Caco-2 (cell line): ENCODE measurements around the gene PAFAH1B2. TPM values are rescaled to one million over a fixed set of nuclear protein-coding genes. Genes with fewer than 3 reads are reported as not detected.

ENCODE experiments used
- BruUV-seq: library from RNA; stranded (reverse); fragments of 400-500 nt; replicated peaks from 2 replicates; lab custom pipeline; 2021; lab: Mats Ljungman, UMichigan
- CTCF ChIA-PET: fragments of 300-600 bp; sonication (Branson Sonifier 250); formaldehyde crosslinking; loops from one replicate; lab custom pipeline; 2022; ENCODE audit warnings: antibody characterized with exemption; lab: Charles Lee
- POLR2A ChIA-PET: fragments of 300-600 bp; sonication (Branson Sonifier 250); formaldehyde crosslinking; loops from one replicate; lab custom pipeline; 2022; ENCODE audit warnings: antibody characterized with exemption; lab: Charles Lee
- DNase-seq, 2 experiments: peaks; one replicate each; pipeline versions ENCODE4 v3.0.0 to v3.0.0-alpha.2; 2020 to 2022
- H3K27me3 ChIP-seq: replicated peaks from 2 replicates; pipeline ENCODE4 v1.6.0; 2011; ENCODE audit warnings: low read length; ENCODE audit not compliant: control insufficient read depth, insufficient read depth
- H3K36me3 ChIP-seq: 2 replicates; pipeline ENCODE4 v1.5.1; 2011; ENCODE audit warnings: low read length; ENCODE audit not compliant: control insufficient read depth, insufficient read depth
- H3K4me1 ChIP-seq: fragments of 250-450 bp; sonication (Bioruptor Pico); 2 replicates; pipeline ENCODE4 v1.5.1; 2020; ENCODE audit warnings: mild to moderate bottlenecking
- H3K4me3 ChIP-seq: 2 replicates; pipeline ENCODE4 v1.5.1; 2011; ENCODE audit warnings: low read depth, mild to moderate bottlenecking, control low read depth, low read length
- H3K9me3 ChIP-seq: fragments of 250-450 bp; sonication (Bioruptor Pico); 2 replicates; pipeline ENCODE4 v1.5.1; 2020; ENCODE audit warnings: mild to moderate bottlenecking, moderate library complexity
- H3K27ac Mint-ChIP-seq: one replicate; pipeline ENCODE4 v1.8.0; 2022; ENCODE audit warnings: mixed read lengths; ENCODE audit not compliant: unreplicated experiment
- H3K27me3 Mint-ChIP-seq: one replicate; pipeline ENCODE4 v1.8.0; 2022; ENCODE audit warnings: mixed read lengths; ENCODE audit not compliant: insufficient read depth, unreplicated experiment
- H3K36me3 Mint-ChIP-seq: one replicate; pipeline ENCODE4 v1.8.0; 2022; ENCODE audit warnings: mild to moderate bottlenecking, mixed read lengths; ENCODE audit not compliant: insufficient read depth, unreplicated experiment
- H3K4me1 Mint-ChIP-seq: one replicate; pipeline ENCODE4 v1.8.0; 2022; ENCODE audit warnings: low read depth, mixed read lengths; ENCODE audit not compliant: unreplicated experiment
- H3K4me3 Mint-ChIP-seq: one replicate; pipeline ENCODE4 v1.8.0; 2022; ENCODE audit warnings: mild to moderate bottlenecking, moderate library complexity, mixed read lengths; ENCODE audit not compliant: unreplicated experiment
- H3K9me3 Mint-ChIP-seq: one replicate; pipeline ENCODE4 v1.8.0; 2022; ENCODE audit warnings: mixed read lengths; ENCODE audit not compliant: unreplicated experiment
- intact Hi-C: fragments of 100-400 bp; cut with micrococcal nuclease; formaldehyde crosslinking; loops from one replicate; pipeline ENCODE4 v1.10.0; 2022; ENCODE audit not compliant: unreplicated experiment
- total RNA-seq: library from RNA; stranded (reverse); gene quantifications from 2 replicates; pipeline ENCODE4 v1.2.3, GENCODE V29; 2022
- TF ChIP-seq, protein P1 (sequence below), 2 experiments: fragments of 200-600 bp in 1 of 2; IDR thresholded peaks; 1 replicate in 1 of 2; 2 replicates in 1 of 2; pipeline versions ENCODE4 v1.5.1 to v1.8.0; 2011 to 2022; ENCODE audit warnings: antibody characterized with exemption in 1 of 2, control low read depth in 1 of 2, inconsistent platforms in 1 of 2, low read depth in 1 of 2, low read length in 1 of 2, mild to moderate bottlenecking in 1 of 2, moderate library complexity in 1 of 2; ENCODE audit not compliant: insufficient read depth in 1 of 2, severe bottlenecking in 1 of 2, unreplicated experiment in 1 of 2

The PAFAH1B2 gene
- total RNA-seq, 1 experiment from 2014 or later: 167 TPM

DNA sequence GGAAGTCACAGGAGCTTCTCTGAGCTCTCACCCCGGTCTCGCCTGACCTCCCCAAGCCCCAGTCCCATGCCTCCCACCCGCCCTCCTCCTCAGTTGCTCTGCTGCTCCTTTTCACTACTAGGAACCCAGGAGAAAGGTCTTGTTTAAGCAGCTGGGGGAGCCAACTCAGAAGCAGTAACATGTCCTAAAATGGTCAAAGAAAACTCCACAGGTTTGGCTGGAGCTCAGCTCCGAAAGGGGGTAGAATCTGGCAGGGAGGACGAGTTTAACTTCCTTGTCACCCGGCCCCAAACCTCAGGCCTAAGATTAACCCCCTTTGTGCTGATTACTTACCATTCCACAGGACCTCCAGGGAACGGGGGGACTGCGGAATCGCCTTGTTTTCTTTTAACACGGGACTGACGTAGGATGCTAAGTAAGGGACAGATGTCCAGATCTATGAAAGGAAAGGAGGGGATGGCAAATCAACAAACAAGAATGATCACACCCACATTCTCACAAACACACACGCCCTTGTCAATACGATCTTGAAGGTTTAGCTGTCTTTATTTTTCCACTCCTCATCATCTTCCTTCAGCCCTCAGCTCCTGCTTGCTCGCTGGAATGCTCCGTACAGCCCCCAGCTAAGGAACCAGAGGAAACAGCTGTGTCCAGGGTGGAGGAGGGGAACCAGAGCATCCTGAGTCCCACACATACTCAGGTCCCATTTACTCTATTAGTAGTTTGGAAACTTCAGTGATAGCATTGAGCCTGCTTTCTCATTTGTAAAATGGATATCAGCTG, 74.2 kb downstream of the PAFAH1B2 start:
- H3K4me1 ChIP-seq: peaks cover 30% of the 10 kb centered on the region
- no peaks in the 10 kb centered on the region for H3K9me3 Mint-ChIP-seq
- TF ChIP-seq, protein P1, sequence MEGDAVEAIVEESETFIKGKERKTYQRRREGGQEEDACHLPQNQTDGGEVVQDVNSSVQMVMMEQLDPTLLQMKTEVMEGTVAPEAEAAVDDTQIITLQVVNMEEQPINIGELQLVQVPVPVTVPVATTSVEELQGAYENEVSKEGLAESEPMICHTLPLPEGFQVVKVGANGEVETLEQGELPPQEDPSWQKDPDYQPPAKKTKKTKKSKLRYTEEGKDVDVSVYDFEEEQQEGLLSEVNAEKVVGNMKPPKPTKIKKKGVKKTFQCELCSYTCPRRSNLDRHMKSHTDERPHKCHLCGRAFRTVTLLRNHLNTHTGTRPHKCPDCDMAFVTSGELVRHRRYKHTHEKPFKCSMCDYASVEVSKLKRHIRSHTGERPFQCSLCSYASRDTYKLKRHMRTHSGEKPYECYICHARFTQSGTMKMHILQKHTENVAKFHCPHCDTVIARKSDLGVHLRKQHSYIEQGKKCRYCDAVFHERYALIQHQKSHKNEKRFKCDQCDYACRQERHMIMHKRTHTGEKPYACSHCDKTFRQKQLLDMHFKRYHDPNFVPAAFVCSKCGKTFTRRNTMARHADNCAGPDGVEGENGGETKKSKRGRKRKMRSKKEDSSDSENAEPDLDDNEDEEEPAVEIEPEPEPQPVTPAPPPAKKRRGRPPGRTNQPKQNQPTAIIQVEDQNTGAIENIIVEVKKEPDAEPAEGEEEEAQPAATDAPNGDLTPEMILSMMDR (IDR thresholded peaks at IDR 0.05; ENCODE audit: insufficient read depth in 1 of 2, low read depth in 1 of 2, low read length in 1 of 2, severe bottlenecking in 1 of 2, unreplicated experiment in 1 of 2): no peak
- no peaks in the 10 kb centered on the region for H3K27me3 ChIP-seq
- no peak for DNase-seq
- no peaks in the 10 kb centered on the region for H3K9me3 ChIP-seq
- no peak overlapping the region for H3K4me3 Mint-ChIP-seq
- H3K27me3 Mint-ChIP-seq: no peaks in the 10 kb centered on the region
- CTCF ChIA-PET: interaction anchor here (0.6 kb wide), 1 partner anchor 93 kb away, joined by 3 read pairs; no protein-coding TSS in a partner anchor
- peaks cover 72% of the 10 kb centered on the region for H3K36me3 Mint-ChIP-seq
- H3K4me3 ChIP-seq: no peak overlapping the region
- BruUV-seq: no TSS peak
- peaks cover 23% of the 10 kb centered on the region for H3K4me1 Mint-ChIP-seq
- H3K36me3 ChIP-seq: peaks cover 14% of the 10 kb centered on the region
- no peak overlapping the region for H3K27ac Mint-ChIP-seq
- intact Hi-C loops: no loop called here
- POLR2A ChIA-PET: no interaction called here

DNA sequence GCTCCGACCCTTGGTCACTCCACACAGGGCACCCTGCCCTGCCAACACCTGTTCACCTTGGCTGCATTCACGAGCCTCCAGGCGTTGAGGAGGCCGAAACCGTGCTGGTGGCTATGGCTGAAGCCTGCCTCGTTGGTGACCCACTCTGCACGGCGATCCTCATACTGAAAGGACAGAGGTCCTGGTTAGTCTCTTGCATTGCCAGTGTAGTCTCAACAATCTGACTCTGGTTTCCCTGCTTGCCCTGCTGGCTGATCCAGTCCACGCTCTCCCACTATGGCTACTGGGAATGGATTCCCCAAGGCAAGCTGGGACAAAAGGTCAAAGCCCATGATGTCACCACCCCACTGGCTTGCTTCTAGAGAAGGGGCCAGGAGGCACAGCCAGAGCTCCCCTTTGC, 74.9 kb downstream of the PAFAH1B2 start:
- Mint-ChIP-seq H3K36me3 (peaks cover 74% of the 10 kb centered on the region), H3K4me3 (no peak overlapping the region), H3K27me3 (no peaks in the 10 kb centered on the region), H3K4me1 (peaks cover 26% of the 10 kb centered on the region), H3K9me3 (no peaks in the 10 kb centered on the region), H3K27ac (no peak overlapping the region)
- Histone ChIP-seq H3K4me1 (peaks cover 36% of the 10 kb centered on the region), H3K27me3 (no peaks in the 10 kb centered on the region), H3K4me3 (no peak overlapping the region), H3K36me3 (peaks cover 16% of the 10 kb centered on the region), H3K9me3 (no peaks in the 10 kb centered on the region)
- no peak for DNase-seq
- POLR2A ChIA-PET: no interaction called here
- CTCF ChIA-PET: no interaction called here
- intact Hi-C loops: no loop called here
- BruUV-seq: no TSS peak
- TF ChIP-seq, protein P1 (IDR thresholded peaks at IDR 0.05; ENCODE audit: insufficient read depth in 1 of 2, low read depth in 1 of 2, low read length in 1 of 2, severe bottlenecking in 1 of 2, unreplicated experiment in 1 of 2): no peak

DNA sequence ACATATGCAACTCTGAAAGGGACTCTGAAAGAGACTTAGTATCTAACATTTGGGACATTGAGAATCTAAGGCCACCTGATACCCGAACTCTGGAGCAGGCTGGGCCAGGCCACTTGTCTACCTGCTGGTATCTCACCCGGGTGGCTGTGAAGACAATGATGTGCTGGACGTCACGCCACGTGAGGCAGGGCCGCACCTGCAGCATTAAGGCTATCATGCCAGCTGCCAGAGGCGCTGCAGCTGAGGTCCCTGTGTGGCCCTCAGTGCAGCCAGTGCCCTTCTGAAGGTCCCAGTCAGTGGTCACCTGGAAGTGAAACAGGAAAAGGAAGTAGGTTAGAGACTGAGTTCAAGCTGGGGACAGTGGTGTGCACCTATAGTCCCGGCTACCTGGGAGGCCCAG, 75.4 kb downstream of the PAFAH1B2 start:
- Histone ChIP-seq H3K36me3 (peaks cover 16% of the 10 kb centered on the region), H3K9me3 (no peaks in the 10 kb centered on the region), H3K27me3 (no peaks in the 10 kb centered on the region), H3K4me3 (no peak overlapping the region), H3K4me1 (peaks cover 41% of the 10 kb centered on the region)
- Mint-ChIP-seq H3K27ac (peak overlapping the region; percentile 23), H3K4me1 (peaks cover 31% of the 10 kb centered on the region), H3K27me3 (no peaks in the 10 kb centered on the region), H3K9me3 (no peaks in the 10 kb centered on the region), H3K4me3 (no peak overlapping the region), H3K36me3 (peaks cover 74% of the 10 kb centered on the region)
- DNase-seq: no peak
- intact Hi-C loops: no loop called here
- no TSS peak for BruUV-seq
- CTCF ChIA-PET: no interaction called here
- TF ChIP-seq, protein P1 (IDR thresholded peaks at IDR 0.05; ENCODE audit: insufficient read depth in 1 of 2, low read depth in 1 of 2, low read length in 1 of 2, severe bottlenecking in 1 of 2, unreplicated experiment in 1 of 2): no peak
- POLR2A ChIA-PET: no interaction called here
